Measurements from ENCODE around the gene ZNF562. TPM values are rescaled to one million over a fixed set of nuclear protein-coding genes. Genes with fewer than 3 reads are reported as not detected.

The ZNF562 gene
- total RNA-seq, 1 experiment from 2014 or later = 18.4 TPM

- TF ChIP-seq FOXJ3 (CRISPR knock-in tag; IDR thresholded peaks at IDR 0.05; ENCODE audit: borderline replicate concordance) = no peak
- no peak for TF ChIP-seq TCF7 (CRISPR knock-in tag; IDR thresholded peaks at IDR 0.05; ENCODE audit: low read depth)
- no peak for TF ChIP-seq CREB1 (CRISPR knock-in tag; IDR thresholded peaks at IDR 0.05)
- no peak for TF ChIP-seq MXD4 (CRISPR knock-in tag; IDR thresholded peaks at IDR 0.05; ENCODE audit: borderline replicate concordance)
These were observed 47.0 kb upstream of the ZNF562 start (continued) for GRCh38 chr19:9721861-9722260.

GRCh38 chr19:9720541-9720940, 45.6 kb upstream of the ZNF562 start:
- CTCF ChIA-PET = no interaction called here
- H3K4me1 Mint-ChIP-seq = peaks cover 30% of the 10 kb centered on the region
- no peak overlapping the region for H3K4me3 Mint-ChIP-seq
- H3K27ac Mint-ChIP-seq = no peak overlapping the region
- H3K36me3 Mint-ChIP-seq = peaks cover 18% of the 10 kb centered on the region
- DNase-seq (ENCODE audit: low spot score) (peak; percentile 21), ATAC-seq (no peak)
- POLR2A ChIA-PET = no interaction called here
- H3K27me3 Mint-ChIP-seq (ENCODE audit: low read depth) = peaks cover 6% of the 10 kb centered on the region; the same call in 1 of the 2 replicates
- TF ChIP-seq GABPB1 (CRISPR knock-in tag; IDR thresholded peaks at IDR 0.05) (no peak), ATF2 (CRISPR knock-in tag; IDR thresholded peaks at IDR 0.05; ENCODE audit: borderline replicate concordance, low read depth) (no peak), KAT7 (CRISPR knock-in tag; IDR thresholded peaks at IDR 0.05; ENCODE audit: borderline replicate concordance) (no peak), SMAD3 (CRISPR knock-in tag; IDR thresholded peaks at IDR 0.05; ENCODE audit: borderline replicate concordance) (no peak), ESRRA (CRISPR knock-in tag; IDR thresholded peaks at IDR 0.05; ENCODE audit: borderline replicate concordance) (no peak), MXD4 (CRISPR knock-in tag; IDR thresholded peaks at IDR 0.05; ENCODE audit: borderline replicate concordance) (no peak), USF1 (CRISPR knock-in tag; IDR thresholded peaks at IDR 0.05) (no peak), ATF1 (CRISPR knock-in tag; IDR thresholded peaks at IDR 0.05) (no peak), PRRX2 (CRISPR knock-in tag; IDR thresholded peaks at IDR 0.05) (no peak), HMGA2 (CRISPR knock-in tag; IDR thresholded peaks at IDR 0.05) (no peak), CTCF (IDR thresholded peaks at IDR 0.05) (no peak)
- H3K9me3 Mint-ChIP-seq = peaks cover 49% of the 10 kb centered on the region

- DNase-seq (ENCODE audit: low spot score) = no peak
- Mint-ChIP-seq H3K27ac (no peak overlapping the region), H3K4me1 (peaks cover 7% of the 10 kb centered on the region), H3K27me3 (ENCODE audit: low read depth) (peaks cover 5% of the 10 kb centered on the region), H3K4me3 (no peak overlapping the region), H3K36me3 (peaks cover 26% of the 10 kb centered on the region), H3K9me3 (peaks cover 59% of the 10 kb centered on the region)
- ATAC-seq = no peak
- ChIA-PET CTCF (no interaction called here), POLR2A (no interaction called here)
- TF ChIP-seq HMGA2 (CRISPR knock-in tag; IDR thresholded peaks at IDR 0.05) (no peak), GRHL2 (CRISPR knock-in tag; IDR thresholded peaks at IDR 0.05; ENCODE audit: insufficient replicate concordance, severe bottlenecking) (no peak), ELF4 (CRISPR knock-in tag; IDR thresholded peaks at IDR 0.05; ENCODE audit: low read depth) (no peak), ARID4B (CRISPR knock-in tag; IDR thresholded peaks at IDR 0.05; ENCODE audit: borderline replicate concordance) (no peak), NR1H2 (CRISPR knock-in tag; IDR thresholded peaks at IDR 0.05) (no peak), FOXK1 (CRISPR knock-in tag; IDR thresholded peaks at IDR 0.05) (no peak), SP1 (CRISPR knock-in tag; conservative IDR thresholded peaks at IDR 0.05) (no peak), TCF7 (CRISPR knock-in tag; IDR thresholded peaks at IDR 0.05; ENCODE audit: low read depth) (no peak)
- TF ChIP-seq, protein P1, sequence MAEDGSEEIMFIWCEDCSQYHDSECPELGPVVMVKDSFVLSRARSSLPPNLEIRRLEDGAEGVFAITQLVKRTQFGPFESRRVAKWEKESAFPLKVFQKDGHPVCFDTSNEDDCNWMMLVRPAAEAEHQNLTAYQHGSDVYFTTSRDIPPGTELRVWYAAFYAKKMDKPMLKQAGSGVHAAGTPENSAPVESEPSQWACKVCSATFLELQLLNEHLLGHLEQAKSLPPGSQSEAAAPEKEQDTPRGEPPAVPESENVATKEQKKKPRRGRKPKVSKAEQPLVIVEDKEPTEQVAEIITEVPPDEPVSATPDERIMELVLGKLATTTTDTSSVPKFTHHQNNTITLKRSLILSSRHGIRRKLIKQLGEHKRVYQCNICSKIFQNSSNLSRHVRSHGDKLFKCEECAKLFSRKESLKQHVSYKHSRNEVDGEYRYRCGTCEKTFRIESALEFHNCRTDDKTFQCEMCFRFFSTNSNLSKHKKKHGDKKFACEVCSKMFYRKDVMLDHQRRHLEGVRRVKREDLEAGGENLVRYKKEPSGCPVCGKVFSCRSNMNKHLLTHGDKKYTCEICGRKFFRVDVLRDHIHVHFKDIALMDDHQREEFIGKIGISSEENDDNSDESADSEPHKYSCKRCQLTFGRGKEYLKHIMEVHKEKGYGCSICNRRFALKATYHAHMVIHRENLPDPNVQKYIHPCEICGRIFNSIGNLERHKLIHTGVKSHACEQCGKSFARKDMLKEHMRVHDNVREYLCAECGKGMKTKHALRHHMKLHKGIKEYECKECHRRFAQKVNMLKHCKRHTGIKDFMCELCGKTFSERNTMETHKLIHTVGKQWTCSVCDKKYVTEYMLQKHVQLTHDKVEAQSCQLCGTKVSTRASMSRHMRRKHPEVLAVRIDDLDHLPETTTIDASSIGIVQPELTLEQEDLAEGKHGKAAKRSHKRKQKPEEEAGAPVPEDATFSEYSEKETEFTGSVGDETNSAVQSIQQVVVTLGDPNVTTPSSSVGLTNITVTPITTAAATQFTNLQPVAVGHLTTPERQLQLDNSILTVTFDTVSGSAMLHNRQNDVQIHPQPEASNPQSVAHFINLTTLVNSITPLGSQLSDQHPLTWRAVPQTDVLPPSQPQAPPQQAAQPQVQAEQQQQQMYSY (CRISPR knock-in tag; IDR thresholded peaks at IDR 0.05) = no peak
- TF ChIP-seq, protein P2, sequence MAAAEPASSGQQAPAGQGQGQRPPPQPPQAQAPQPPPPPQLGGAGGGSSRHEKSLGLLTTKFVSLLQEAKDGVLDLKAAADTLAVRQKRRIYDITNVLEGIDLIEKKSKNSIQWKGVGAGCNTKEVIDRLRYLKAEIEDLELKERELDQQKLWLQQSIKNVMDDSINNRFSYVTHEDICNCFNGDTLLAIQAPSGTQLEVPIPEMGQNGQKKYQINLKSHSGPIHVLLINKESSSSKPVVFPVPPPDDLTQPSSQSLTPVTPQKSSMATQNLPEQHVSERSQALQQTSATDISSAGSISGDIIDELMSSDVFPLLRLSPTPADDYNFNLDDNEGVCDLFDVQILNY (CRISPR knock-in tag; IDR thresholded peaks at IDR 0.05) = no peak
These were observed 36.9 kb upstream of the ZNF562 start for GRCh38 chr19:9711815-9712214.
